Endothelial cell of umbilical vein (primary cell): ENCODE data around the gene GOLT1A.

Experiments
- EZH2 ChIP-seq: IDR thresholded peaks from 2 replicates; pipeline ENCODE4 v1.6.1; 2012; ENCODE audit warnings: borderline replicate concordance, low read depth, mild to moderate bottlenecking, moderate library complexity, low read length, inconsistent platforms; ENCODE audit not compliant: severe bottlenecking
- POLR2A ChIP-seq: IDR thresholded peaks from 2 replicates; pipeline ENCODE4 v1.6.1; 2012; ENCODE audit warnings: low read depth, mild to moderate bottlenecking, control low read depth, low read length
- POLR2AphosphoS5 ChIP-seq: IDR thresholded peaks from 2 replicates; pipeline ENCODE4 v1.6.1; 2012; ENCODE audit warnings: low read depth, mild to moderate bottlenecking, control low read depth, low read length, moderate library complexity; ENCODE audit not compliant: insufficient read depth
- TF ChIP-seq, protein P1 (sequence below), 2 donors: IDR thresholded peaks; 1 replicate in 1 of 2; 2 replicates in 1 of 2; pipeline ENCODE4 v1.5.1; 2011; ENCODE audit warnings: low read length in 2 of 2, mild to moderate bottlenecking in 2 of 2, moderate library complexity in 2 of 2, control low read depth in 1 of 2, inconsistent platforms in 1 of 2, low read depth in 1 of 2; ENCODE audit not compliant: insufficient read depth in 1 of 2; ENCODE audit errors: extremely low read depth in 1 of 2

DNA sequence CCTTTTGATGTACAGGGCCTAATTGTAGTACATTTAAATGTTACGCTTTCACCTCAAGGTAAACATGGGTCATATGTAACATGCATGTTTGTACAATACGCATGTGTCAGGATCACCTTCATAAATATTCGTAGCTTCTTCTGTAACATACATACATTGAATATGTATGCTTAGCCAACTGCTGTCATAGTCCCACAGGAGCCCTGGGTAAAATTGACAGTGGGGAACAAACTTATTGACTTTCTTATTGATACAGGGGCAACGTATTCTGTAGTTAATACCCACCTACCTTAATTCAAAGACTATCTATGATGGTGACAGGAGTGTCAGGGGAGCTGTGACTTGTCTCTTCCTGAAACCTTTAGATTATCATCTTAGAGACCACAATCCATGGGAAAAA, 43.9 kb downstream of the GOLT1A start:
- TF ChIP-seq, protein P1, sequence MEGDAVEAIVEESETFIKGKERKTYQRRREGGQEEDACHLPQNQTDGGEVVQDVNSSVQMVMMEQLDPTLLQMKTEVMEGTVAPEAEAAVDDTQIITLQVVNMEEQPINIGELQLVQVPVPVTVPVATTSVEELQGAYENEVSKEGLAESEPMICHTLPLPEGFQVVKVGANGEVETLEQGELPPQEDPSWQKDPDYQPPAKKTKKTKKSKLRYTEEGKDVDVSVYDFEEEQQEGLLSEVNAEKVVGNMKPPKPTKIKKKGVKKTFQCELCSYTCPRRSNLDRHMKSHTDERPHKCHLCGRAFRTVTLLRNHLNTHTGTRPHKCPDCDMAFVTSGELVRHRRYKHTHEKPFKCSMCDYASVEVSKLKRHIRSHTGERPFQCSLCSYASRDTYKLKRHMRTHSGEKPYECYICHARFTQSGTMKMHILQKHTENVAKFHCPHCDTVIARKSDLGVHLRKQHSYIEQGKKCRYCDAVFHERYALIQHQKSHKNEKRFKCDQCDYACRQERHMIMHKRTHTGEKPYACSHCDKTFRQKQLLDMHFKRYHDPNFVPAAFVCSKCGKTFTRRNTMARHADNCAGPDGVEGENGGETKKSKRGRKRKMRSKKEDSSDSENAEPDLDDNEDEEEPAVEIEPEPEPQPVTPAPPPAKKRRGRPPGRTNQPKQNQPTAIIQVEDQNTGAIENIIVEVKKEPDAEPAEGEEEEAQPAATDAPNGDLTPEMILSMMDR (IDR thresholded peaks at IDR 0.05; ENCODE audit: extremely low read depth in 1 of 2, insufficient read depth in 1 of 2, low read depth in 1 of 2, low read length in 2 of 2): no peak
- TF ChIP-seq POLR2AphosphoS5: no peak
- TF ChIP-seq POLR2A: no peak
- no peak for TF ChIP-seq EZH2
